Activated naive CD8-positive, alpha-beta T cell treated with anti-CD3 and anti-CD28 coated beads for 36 hours (primary cell): ENCODE data around the gene BICDL2. TPM values are rescaled to one million over a fixed set of nuclear protein-coding genes. Genes with fewer than 3 reads are reported as not detected.
"Not testable (repeated sequence)": the region's sequence is repeated elsewhere in the genome, so short reads cannot be mapped to it uniquely, and the experiment has no call there.

Experiments
- DNase-seq: peaks from one replicate; pipeline ENCODE4 v3.0.0; 2021
- H3K27ac Mint-ChIP-seq: one replicate; pipeline ENCODE4 v1.8.0; 2022; ENCODE audit warnings: mild to moderate bottlenecking, moderate library complexity, mixed read lengths
- H3K27me3 Mint-ChIP-seq: one replicate; pipeline ENCODE4 v1.8.0; 2022; ENCODE audit warnings: mild to moderate bottlenecking, mixed read lengths
- H3K36me3 Mint-ChIP-seq: one replicate; pipeline ENCODE4 v1.8.0; 2021; ENCODE audit warnings: mild to moderate bottlenecking, mixed read lengths
- H3K4me1 Mint-ChIP-seq: one replicate; pipeline ENCODE4 v1.8.0; 2021; ENCODE audit warnings: mixed read lengths
- H3K4me3 Mint-ChIP-seq: one replicate; pipeline ENCODE4 v1.8.0; 2022; ENCODE audit warnings: mild to moderate bottlenecking, moderate library complexity, mixed read lengths
- H3K9me3 Mint-ChIP-seq: one replicate; pipeline ENCODE4 v1.8.0; 2022; ENCODE audit warnings: mixed read lengths
- total RNA-seq, 2 experiments: library from RNA; stranded (reverse); gene quantifications; one replicate each; pipeline ENCODE4 v1.2.3, GENCODE V29; 2021

The BICDL2 gene
- total RNA-seq: under 1 TPM; 0.31 to 0.56 TPM

GRCh38 chr16:3036726-3037315 is at the start of gene BICDL2:
TSS of gene BICDL2 (minus strand) at chr16:3036944. CDS start at chr16:3035496, 1,448 bp downstream.
- H3K4me1 Mint-ChIP-seq: peaks cover 10% of the 10 kb centered on the region
- peaks cover 89% of the 10 kb centered on the region for H3K27me3 Mint-ChIP-seq
- no peak within 1 kb of the TSS for H3K4me3 Mint-ChIP-seq
- no peak within 1 kb of the TSS for H3K27ac Mint-ChIP-seq
- no peaks in the 10 kb centered on the region for H3K36me3 Mint-ChIP-seq
- no peaks in the 10 kb centered on the region for H3K9me3 Mint-ChIP-seq
- DNase-seq: no peak

GRCh38 chr16:3085868-3086595 is 49.3 kb upstream of the BICDL2 start:
- Mint-ChIP-seq H3K36me3 (peaks cover 4% of the 10 kb centered on the region), H3K27ac (no peak overlapping the region), H3K9me3 (peaks cover 1% of the 10 kb centered on the region), H3K4me3 (no peak overlapping the region), H3K27me3 (no peaks in the 10 kb centered on the region), H3K4me1 (peaks cover 25% of the 10 kb centered on the region)
- no peak for DNase-seq

GRCh38 chr16:3084969-3085670 is 48.4 kb upstream of the BICDL2 start:
- DNase-seq: no peak
- Mint-ChIP-seq H3K9me3 (peaks cover 5% of the 10 kb centered on the region), H3K27me3 (no peaks in the 10 kb centered on the region), H3K4me3 (no peak overlapping the region), H3K27ac (no peak overlapping the region), H3K4me1 (peaks cover 25% of the 10 kb centered on the region), H3K36me3 (peaks cover 8% of the 10 kb centered on the region)

- H3K27me3 Mint-ChIP-seq: no peaks in the 10 kb centered on the region
- peaks cover 14% of the 10 kb centered on the region for H3K36me3 Mint-ChIP-seq
- H3K9me3 Mint-ChIP-seq: peaks cover 9% of the 10 kb centered on the region
- DNase-seq: no peak
- peaks cover 28% of the 10 kb centered on the region for H3K4me1 Mint-ChIP-seq
- no peak overlapping the region for H3K4me3 Mint-ChIP-seq
- H3K27ac Mint-ChIP-seq: no peak overlapping the region
Observed at GRCh38 chr16:3084491-3084890, 47.7 kb upstream of the BICDL2 start.

- H3K4me1 Mint-ChIP-seq: peaks cover 28% of the 10 kb centered on the region
- H3K27ac Mint-ChIP-seq, H3K4me3 Mint-ChIP-seq, H3K27me3 Mint-ChIP-seq, DNase-seq: not testable (repeated sequence)
- H3K36me3 Mint-ChIP-seq: peaks cover 18% of the 10 kb centered on the region
- H3K9me3 Mint-ChIP-seq: peaks cover 11% of the 10 kb centered on the region
Observed at GRCh38 chr16:3083408-3083807, 46.7 kb upstream of the BICDL2 start.

GRCh38 chr16:3081957-3082356 is 45.2 kb upstream of the BICDL2 start:
- H3K9me3 Mint-ChIP-seq: peaks cover 17% of the 10 kb centered on the region
- peaks cover 20% of the 10 kb centered on the region for H3K36me3 Mint-ChIP-seq
- not testable (repeated sequence) for H3K4me3 Mint-ChIP-seq, H3K27me3 Mint-ChIP-seq, DNase-seq
- peak overlapping the region; percentile 54 for H3K27ac Mint-ChIP-seq
- peaks cover 29% of the 10 kb centered on the region for H3K4me1 Mint-ChIP-seq

- no peak for DNase-seq
- Mint-ChIP-seq H3K4me3 (no peak overlapping the region), H3K27ac (no peak overlapping the region), H3K9me3 (peaks cover 18% of the 10 kb centered on the region), H3K27me3 (no peaks in the 10 kb centered on the region), H3K4me1 (peaks cover 39% of the 10 kb centered on the region), H3K36me3 (peaks cover 24% of the 10 kb centered on the region)
Observed at GRCh38 chr16:3080024-3080423, 43.3 kb upstream of the BICDL2 start.

GRCh38 chr16:3076577-3076976 is 39.8 kb upstream of the BICDL2 start:
- no peaks in the 10 kb centered on the region for H3K27me3 Mint-ChIP-seq
- peaks cover 28% of the 10 kb centered on the region for H3K36me3 Mint-ChIP-seq
- H3K27ac Mint-ChIP-seq: peak overlapping the region; percentile 99

GRCh38 chr16:3075946-3076345 is 39.2 kb upstream of the BICDL2 start:
- peaks cover 61% of the 10 kb centered on the region for H3K4me1 Mint-ChIP-seq
- H3K36me3 Mint-ChIP-seq: peaks cover 24% of the 10 kb centered on the region
- H3K9me3 Mint-ChIP-seq: peaks cover 16% of the 10 kb centered on the region
- not testable (repeated sequence) for H3K4me3 Mint-ChIP-seq, DNase-seq, H3K27me3 Mint-ChIP-seq
- peak overlapping the region; percentile 99 for H3K27ac Mint-ChIP-seq

More at GRCh38 chr16:3076577-3076976, 39.8 kb upstream of the BICDL2 start:
- Mint-ChIP-seq H3K4me3 (peak overlapping the region; percentile 15), H3K9me3 (peaks cover 18% of the 10 kb centered on the region), H3K4me1 (peaks cover 60% of the 10 kb centered on the region)
- DNase-seq: no peak

- Mint-ChIP-seq H3K27me3 (no peaks in the 10 kb centered on the region), H3K4me3 (peak overlapping the region; percentile 75), H3K36me3 (peaks cover 21% of the 10 kb centered on the region), H3K9me3 (peaks cover 13% of the 10 kb centered on the region), H3K27ac (peak overlapping the region; percentile 99), H3K4me1 (peaks cover 61% of the 10 kb centered on the region)
- no peak for DNase-seq
Observed at GRCh38 chr16:3075523-3075915, 38.8 kb upstream of the BICDL2 start.

- peaks cover 24% of the 10 kb centered on the region for H3K36me3 Mint-ChIP-seq
- peak; percentile 81 for DNase-seq
- H3K9me3 Mint-ChIP-seq: peaks cover 12% of the 10 kb centered on the region
- peak overlapping the region; percentile 75 for H3K4me3 Mint-ChIP-seq
- peak overlapping the region; percentile 99 for H3K27ac Mint-ChIP-seq
- no peaks in the 10 kb centered on the region for H3K27me3 Mint-ChIP-seq
- H3K4me1 Mint-ChIP-seq: peaks cover 66% of the 10 kb centered on the region
Observed at GRCh38 chr16:3074860-3075522, 38.2 kb upstream of the BICDL2 start.

GRCh38 chr16:3073448-3073847 is 36.7 kb upstream of the BICDL2 start:
- peaks cover 66% of the 10 kb centered on the region for H3K4me1 Mint-ChIP-seq
- H3K27me3 Mint-ChIP-seq: no peaks in the 10 kb centered on the region
- DNase-seq: no peak
- H3K4me3 Mint-ChIP-seq: peak overlapping the region; percentile 22
- H3K9me3 Mint-ChIP-seq: peaks cover 7% of the 10 kb centered on the region
- H3K36me3 Mint-ChIP-seq: peaks cover 29% of the 10 kb centered on the region
- peak overlapping the region; percentile 99 for H3K27ac Mint-ChIP-seq

GRCh38 chr16:3072576-3073263 is 36.0 kb upstream of the BICDL2 start:
- Mint-ChIP-seq H3K4me1 (peaks cover 70% of the 10 kb centered on the region), H3K27ac (peak overlapping the region; percentile 99), H3K36me3 (peaks cover 34% of the 10 kb centered on the region)
- peak; percentile 72 for DNase-seq
- H3K4me3 Mint-ChIP-seq, H3K9me3 Mint-ChIP-seq, H3K27me3 Mint-ChIP-seq: not testable (repeated sequence)

- not testable (repeated sequence) for DNase-seq, H3K9me3 Mint-ChIP-seq, H3K27me3 Mint-ChIP-seq
- Mint-ChIP-seq H3K36me3 (peaks cover 40% of the 10 kb centered on the region), H3K4me1 (peaks cover 69% of the 10 kb centered on the region), H3K4me3 (peak overlapping the region; percentile 3), H3K27ac (peak overlapping the region; percentile 90)
Observed at GRCh38 chr16:3072148-3072547, 35.4 kb upstream of the BICDL2 start.
